ENCODE data around the gene C2CD2. TPM values are rescaled to one million over a fixed set of nuclear protein-coding genes. Genes with fewer than 3 reads are reported as not detected.

Gene C2CD2
- total RNA-seq, 1 experiment from 2014 or later: 9.2 TPM

DNA sequence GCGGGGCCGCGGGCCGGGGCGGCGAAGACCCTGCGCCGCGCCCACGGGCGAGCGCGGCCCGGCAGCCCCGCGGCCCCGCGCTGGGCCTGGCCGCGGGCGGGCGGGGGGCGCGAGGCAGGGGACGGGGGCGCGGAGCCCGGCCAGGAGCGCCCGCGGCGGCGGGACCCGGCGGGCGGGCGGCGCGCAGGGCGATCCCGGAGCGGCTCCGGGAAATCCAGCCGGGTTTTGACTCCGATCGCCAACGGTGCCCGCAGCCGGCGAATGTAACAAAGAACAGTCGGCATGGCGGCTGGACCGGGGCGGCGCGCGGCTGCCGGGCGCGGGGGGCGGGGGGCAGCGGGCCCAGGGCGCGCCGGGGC, 75.0 kb downstream of the C2CD2 start:
- intact Hi-C loops (cut with micrococcal nuclease; ENCODE audit: unreplicated experiment): no loop called here
- TF ChIP-seq EZH2 (IDR thresholded peaks at IDR 0.05; ENCODE audit: borderline replicate concordance, low read depth, low read length, poor library complexity, severe bottlenecking): no peak
- TF ChIP-seq, protein P1, sequence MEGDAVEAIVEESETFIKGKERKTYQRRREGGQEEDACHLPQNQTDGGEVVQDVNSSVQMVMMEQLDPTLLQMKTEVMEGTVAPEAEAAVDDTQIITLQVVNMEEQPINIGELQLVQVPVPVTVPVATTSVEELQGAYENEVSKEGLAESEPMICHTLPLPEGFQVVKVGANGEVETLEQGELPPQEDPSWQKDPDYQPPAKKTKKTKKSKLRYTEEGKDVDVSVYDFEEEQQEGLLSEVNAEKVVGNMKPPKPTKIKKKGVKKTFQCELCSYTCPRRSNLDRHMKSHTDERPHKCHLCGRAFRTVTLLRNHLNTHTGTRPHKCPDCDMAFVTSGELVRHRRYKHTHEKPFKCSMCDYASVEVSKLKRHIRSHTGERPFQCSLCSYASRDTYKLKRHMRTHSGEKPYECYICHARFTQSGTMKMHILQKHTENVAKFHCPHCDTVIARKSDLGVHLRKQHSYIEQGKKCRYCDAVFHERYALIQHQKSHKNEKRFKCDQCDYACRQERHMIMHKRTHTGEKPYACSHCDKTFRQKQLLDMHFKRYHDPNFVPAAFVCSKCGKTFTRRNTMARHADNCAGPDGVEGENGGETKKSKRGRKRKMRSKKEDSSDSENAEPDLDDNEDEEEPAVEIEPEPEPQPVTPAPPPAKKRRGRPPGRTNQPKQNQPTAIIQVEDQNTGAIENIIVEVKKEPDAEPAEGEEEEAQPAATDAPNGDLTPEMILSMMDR (conservative IDR thresholded peaks at IDR 0.05; ENCODE audit: low read depth, low read length): no peak
- Histone ChIP-seq H3K4me1 (ENCODE audit: insufficient read depth, low read length, poor library complexity, severe bottlenecking) (peaks cover 13% of the 10 kb centered on the region), H3K36me3 (ENCODE audit: insufficient read depth, low read length, poor library complexity, severe bottlenecking) (no peaks in the 10 kb centered on the region), H3K4me3 (ENCODE audit: low read depth, low read length, poor library complexity, severe bottlenecking) (peak overlapping the region; percentile 81), H3K9me3 (ENCODE audit: low read depth, low read length, poor library complexity, severe bottlenecking) (no peaks in the 10 kb centered on the region), H3K27ac (ENCODE audit: low read depth, low read length, poor library complexity, severe bottlenecking) (peak overlapping the region; percentile 83), H3K27me3 (replicated peaks; ENCODE audit: insufficient read depth, low read depth, low read length, poor library complexity) (no peaks in the 10 kb centered on the region)
- no TSS peak for BruUV-seq (replicated peaks)
- ChIA-PET POLR2A (ENCODE audit: low non-redundant PET) (no interaction called here), CTCF (no interaction called here)
- peak; percentile 87 for DNase-seq (ENCODE audit: low spot score)

DNA sequence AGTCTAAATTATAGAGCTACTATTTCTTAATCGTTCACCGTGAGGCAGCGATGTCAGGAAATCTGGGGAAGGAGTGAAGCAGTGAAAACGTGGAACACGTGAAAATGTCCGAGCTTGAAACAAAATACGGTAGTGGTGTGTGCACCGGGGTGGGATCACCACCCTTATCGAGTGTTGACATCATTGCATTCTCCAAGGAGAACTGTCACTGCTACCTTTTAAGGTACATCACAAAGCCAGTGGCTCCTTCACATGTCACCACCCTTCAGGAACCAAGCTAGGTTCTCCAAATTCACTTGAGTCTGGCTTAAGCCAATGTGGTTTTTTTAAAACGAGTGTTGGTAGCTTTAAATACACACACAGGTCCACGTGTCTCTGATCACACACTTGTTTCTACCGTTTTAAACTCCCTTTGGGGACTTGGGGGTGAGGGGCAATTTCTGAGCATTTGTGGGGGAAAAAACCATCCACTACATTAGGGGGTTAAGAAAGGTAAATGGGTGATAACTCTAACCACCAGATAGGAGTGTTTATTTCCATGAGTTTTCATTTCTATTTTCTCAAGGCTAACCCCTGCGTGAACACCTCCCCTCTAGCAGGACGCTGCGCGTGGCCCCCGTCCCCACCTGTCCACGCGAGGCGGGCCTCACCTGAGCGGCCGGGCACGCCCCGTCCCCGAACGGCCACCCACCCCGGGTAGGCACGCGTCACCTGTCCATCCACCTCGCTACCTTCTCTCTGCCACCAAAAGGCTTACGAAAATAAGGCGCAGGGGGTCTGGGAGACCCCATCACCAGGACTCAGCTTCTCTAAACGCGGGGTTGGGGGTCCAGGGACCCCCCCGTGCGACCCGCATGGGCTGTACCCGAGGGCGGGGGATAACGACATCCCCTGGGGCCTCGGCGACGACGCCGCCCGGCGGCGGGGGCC, 75.7 kb downstream of the C2CD2 start:
- BruUV-seq (replicated peaks): TSS peak; percentile 65
- intact Hi-C loops (cut with micrococcal nuclease; ENCODE audit: unreplicated experiment): no loop called here
- TF ChIP-seq, protein P1 (conservative IDR thresholded peaks at IDR 0.05; ENCODE audit: low read depth, low read length): no peak
- TF ChIP-seq EZH2 (IDR thresholded peaks at IDR 0.05; ENCODE audit: borderline replicate concordance, low read depth, low read length, poor library complexity, severe bottlenecking): no peak
- CTCF ChIA-PET: no interaction called here
- peak overlapping the region; percentile 83 for H3K27ac ChIP-seq (ENCODE audit: low read depth, low read length, poor library complexity, severe bottlenecking)
- no peaks in the 10 kb centered on the region for H3K36me3 ChIP-seq (ENCODE audit: insufficient read depth, low read length, poor library complexity, severe bottlenecking)
- H3K4me3 ChIP-seq (ENCODE audit: low read depth, low read length, poor library complexity, severe bottlenecking): peak overlapping the region; percentile 81
- H3K27me3 ChIP-seq (replicated peaks; ENCODE audit: insufficient read depth, low read depth, low read length, poor library complexity): no peaks in the 10 kb centered on the region
- peak; percentile 44 for DNase-seq (ENCODE audit: low spot score)
- no peaks in the 10 kb centered on the region for H3K9me3 ChIP-seq (ENCODE audit: low read depth, low read length, poor library complexity, severe bottlenecking)
- POLR2A ChIA-PET (ENCODE audit: low non-redundant PET): interaction anchor here (0.7 kb wide), 2 partner anchors 93 to 267 kb away, joined by 3 read pairs; no protein-coding TSS in a partner anchor
- peaks cover 13% of the 10 kb centered on the region for H3K4me1 ChIP-seq (ENCODE audit: insufficient read depth, low read length, poor library complexity, severe bottlenecking)

DNA sequence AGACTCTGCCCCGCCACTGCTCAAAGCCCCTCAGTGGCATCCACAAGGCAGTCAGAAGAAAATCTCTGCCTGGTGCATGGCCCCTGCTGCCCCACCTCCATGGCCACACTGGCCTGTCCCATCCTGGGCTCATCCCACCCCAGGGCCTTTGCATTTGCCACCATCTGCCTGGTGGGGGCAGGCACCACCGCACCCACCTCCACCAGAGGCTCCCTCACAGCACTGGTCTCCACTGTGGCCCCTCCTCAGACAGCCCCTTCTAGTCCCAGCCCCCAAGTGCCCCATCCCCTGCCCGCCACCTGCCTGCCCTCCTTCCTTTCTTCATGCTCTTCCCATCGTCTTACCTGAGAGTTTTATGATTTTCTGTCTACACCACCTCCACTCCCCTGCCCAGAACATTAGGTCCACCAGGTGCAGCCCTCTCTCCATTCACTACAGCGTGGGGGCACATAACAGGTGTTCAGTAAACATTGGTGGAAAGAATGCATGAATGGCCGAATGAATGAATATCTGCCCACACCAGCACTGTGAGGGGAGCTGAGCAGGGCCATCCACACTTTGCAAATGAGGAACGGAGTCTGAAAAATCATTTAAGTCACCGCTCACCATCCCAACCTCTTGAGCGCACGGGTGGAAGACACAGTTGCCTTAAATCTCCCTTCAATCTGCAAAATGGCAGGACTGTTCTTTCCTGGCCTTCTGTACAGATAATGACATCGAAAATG, 76.7 kb downstream of the C2CD2 start:
- H3K4me1 ChIP-seq (ENCODE audit: insufficient read depth, low read length, poor library complexity, severe bottlenecking): peaks cover 13% of the 10 kb centered on the region
- ChIA-PET CTCF (no interaction called here), POLR2A (ENCODE audit: low non-redundant PET) (interaction anchor here (0.7 kb wide), 1 partner anchor 268 kb away, joined by 3 read pairs; no protein-coding TSS in a partner anchor)
- TF ChIP-seq, protein P1 (conservative IDR thresholded peaks at IDR 0.05; ENCODE audit: low read depth, low read length): no peak
- no peak for TF ChIP-seq EZH2 (IDR thresholded peaks at IDR 0.05; ENCODE audit: borderline replicate concordance, low read depth, low read length, poor library complexity, severe bottlenecking)
- H3K4me3 ChIP-seq (ENCODE audit: low read depth, low read length, poor library complexity, severe bottlenecking): peak overlapping the region; percentile 81
- no TSS peak for BruUV-seq (replicated peaks)
- H3K27ac ChIP-seq (ENCODE audit: low read depth, low read length, poor library complexity, severe bottlenecking): no peak overlapping the region
- intact Hi-C loops (cut with micrococcal nuclease; ENCODE audit: unreplicated experiment): no loop called here
- H3K27me3 ChIP-seq (replicated peaks; ENCODE audit: insufficient read depth, low read depth, low read length, poor library complexity): no peaks in the 10 kb centered on the region
- H3K9me3 ChIP-seq (ENCODE audit: low read depth, low read length, poor library complexity, severe bottlenecking): no peaks in the 10 kb centered on the region
- no peak for DNase-seq (ENCODE audit: low spot score)
- H3K36me3 ChIP-seq (ENCODE audit: insufficient read depth, low read length, poor library complexity, severe bottlenecking): no peaks in the 10 kb centered on the region
